Measurements from ENCODE around the gene TTBK2.
A peak's percentile ranks its signal among the peaks of the same experiment; 100 is the strongest.
"Not testable (repeated sequence)": the region's sequence is repeated elsewhere in the genome, so short reads cannot be mapped to it uniquely, and the experiment has no call there.

The TTBK2 gene

GRCh38 chr15:42761813-42762212 is 158.8 kb downstream of the TTBK2 start:
- DNase-seq (ENCODE audit: low spot score): not testable (repeated sequence)

- no peak for DNase-seq (ENCODE audit: low spot score)
These were observed 159.8 kb downstream of the TTBK2 start for GRCh38 chr15:42760759-42761158.

DNA sequence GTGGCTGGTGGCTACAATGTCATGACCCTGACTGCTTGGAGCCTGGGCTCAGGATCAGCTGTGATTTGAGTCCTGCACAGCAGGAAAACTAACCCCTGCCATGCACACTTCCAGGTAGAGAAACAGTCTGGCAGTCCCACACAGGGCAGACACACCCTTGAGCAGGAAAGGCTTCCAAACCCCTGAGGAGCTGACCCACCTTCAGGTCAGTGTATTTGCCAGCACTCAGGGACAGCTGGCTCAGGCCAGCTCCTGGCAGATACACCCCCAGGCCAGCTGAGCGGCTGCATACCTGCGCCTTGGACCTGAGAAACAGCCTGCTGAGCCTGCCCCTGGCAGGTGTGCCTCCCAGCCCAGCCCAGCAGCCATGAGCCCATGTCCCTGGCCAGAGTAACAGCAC is 161.5 kb downstream of the TTBK2 start:
- no peak for DNase-seq (ENCODE audit: low spot score)

- no peak for DNase-seq (ENCODE audit: low spot score)
These were observed 170.3 kb downstream of the TTBK2 start for GRCh38 chr15:42750306-42750705.

DNA sequence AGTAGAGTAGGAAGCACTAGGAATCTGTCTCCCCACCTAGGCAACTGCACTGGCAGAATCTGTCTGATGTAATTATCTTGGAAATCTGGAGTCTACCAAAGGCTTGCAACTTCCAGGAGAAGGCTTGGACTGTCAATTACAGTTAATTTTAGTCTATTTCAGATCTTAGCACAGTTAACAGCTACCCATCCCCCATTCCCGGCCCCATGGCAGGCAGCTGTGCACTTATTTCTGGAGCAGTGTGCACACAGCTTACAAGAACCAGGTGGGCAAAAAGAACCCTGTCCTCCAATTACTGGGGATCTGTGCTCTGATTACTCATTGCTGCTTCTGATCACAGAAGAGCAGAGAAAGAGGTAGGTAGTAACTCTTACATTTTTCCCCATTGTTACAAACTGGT is 171.3 kb downstream of the TTBK2 start:
- no peak for DNase-seq (ENCODE audit: low spot score)

DNA sequence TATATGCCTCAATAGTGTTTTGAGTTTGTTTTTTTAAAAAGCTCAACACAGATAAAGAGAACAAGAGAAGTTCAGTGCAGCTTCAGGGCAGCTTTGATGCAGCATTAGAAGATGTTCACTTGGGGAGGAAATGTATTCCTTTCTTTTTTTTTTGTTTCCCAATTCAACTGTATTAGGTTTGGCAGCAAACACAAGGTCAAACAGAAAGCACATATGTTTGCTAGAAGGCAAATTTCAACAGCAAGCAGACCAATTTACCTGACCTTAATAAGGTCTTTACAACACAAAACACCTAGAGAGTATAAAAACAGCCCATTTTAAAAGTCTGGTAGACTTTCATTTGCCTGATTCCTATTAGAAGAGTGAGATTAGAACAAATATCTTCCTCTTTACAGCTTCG is 176.4 kb downstream of the TTBK2 start:
- DNase-seq (ENCODE audit: low spot score): no peak

- DNase-seq (ENCODE audit: low spot score): no peak
These were observed 178.4 kb downstream of the TTBK2 start for GRCh38 chr15:42742149-42742548.

DNA sequence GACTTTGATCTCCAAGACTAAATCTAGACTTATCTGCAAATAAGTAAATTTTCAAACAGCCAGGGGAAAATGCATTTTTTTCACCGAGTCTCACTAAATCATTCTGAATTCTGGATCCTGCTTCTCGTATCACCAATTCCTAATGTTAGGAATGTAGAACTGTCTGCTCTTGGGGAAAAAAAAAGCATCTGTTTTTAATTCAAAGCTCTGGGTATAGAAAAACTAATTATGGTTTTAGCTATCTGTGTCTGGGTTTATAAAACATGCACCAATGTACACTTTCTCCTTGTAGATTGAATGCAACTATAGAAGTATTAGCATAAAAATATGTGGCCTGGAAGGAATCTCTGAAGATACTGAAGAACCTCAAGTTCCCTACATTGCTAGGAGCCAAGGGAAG is 178.9 kb downstream of the TTBK2 start:
- DNase-seq (ENCODE audit: low spot score): no peak

DNA sequence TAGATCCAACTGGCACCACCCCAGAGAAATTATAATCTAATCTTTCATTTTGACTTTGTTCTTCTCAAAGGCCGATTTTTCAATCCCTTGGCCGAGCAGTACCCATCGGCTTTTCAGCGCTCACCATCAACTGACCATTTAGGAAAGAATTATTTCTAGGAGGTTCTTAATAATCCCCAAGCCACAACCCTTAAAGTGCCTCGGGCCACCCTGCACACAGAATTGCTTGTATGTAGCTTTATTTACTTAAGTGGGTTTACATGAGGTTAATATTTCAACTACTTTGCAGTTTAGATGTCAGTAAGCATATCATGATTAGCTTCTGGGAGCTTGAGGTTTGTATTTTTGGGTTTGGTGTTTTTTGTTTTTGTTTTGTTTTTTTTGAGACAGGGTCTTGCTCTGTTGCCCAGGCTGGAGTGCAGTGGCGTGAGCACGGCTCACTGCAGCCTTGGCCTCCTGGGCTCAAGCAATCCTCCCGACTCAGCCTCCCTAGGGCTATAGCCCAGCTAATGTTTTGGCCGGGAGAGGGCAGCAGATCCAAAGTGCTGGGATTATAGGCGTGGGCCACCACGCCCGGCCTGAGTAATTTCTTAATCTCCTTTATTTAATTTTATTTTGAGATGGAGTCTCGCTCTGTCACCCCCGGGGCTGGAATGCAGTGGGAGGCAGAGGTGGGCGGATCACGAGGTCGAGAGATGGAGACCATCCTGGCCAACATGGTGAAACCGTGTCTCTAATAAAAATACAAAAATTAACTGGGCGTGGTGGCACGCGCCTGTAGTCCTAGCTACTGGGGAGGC is 182.8 kb downstream of the TTBK2 start:
- DNase-seq (ENCODE audit: low spot score): peak; percentile 24

DNA sequence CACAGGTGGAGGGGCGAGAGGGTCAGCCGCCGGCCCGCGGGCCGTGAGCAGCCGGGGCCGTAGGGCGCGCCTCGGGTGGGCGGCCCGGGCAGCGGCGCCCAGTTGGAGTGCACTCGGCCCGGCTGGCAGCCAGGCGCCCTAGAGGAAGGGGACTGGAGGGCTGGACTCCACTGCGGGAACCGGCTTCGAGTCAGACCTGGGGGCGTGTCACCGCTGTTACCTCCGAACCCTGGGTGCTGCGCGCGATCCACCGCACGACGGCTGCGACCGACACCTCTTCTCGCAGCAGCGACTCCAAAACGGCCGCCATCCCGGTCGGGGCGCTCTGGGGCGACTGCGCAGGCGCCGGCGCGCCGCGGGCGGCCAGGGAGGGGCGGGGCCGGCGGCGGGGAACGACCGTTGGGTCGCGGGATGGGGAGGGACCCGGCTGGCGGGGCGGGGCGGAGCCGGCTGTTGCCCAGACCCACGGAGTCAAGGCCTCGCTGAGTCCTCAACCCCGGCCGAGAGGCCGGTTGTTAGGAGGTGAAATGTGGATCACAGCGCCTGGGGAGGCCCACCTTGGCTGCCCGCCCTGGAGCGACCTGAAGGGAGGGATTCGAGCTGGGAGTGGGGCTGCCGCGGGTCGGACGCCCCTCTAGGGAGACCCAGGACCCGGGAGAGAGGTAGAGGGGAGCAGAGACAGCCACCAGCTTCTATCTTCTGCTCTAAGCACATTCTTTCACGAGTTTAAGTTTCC is 183.6 kb downstream of the TTBK2 start, which contains the start of gene CDAN1:
CDAN1 (minus strand) TSS at position 336 of the 736 bp plus-strand sequence; CDS start at position 310, 26 bp downstream.
- peak; percentile 92 for DNase-seq (ENCODE audit: low spot score)

DNA sequence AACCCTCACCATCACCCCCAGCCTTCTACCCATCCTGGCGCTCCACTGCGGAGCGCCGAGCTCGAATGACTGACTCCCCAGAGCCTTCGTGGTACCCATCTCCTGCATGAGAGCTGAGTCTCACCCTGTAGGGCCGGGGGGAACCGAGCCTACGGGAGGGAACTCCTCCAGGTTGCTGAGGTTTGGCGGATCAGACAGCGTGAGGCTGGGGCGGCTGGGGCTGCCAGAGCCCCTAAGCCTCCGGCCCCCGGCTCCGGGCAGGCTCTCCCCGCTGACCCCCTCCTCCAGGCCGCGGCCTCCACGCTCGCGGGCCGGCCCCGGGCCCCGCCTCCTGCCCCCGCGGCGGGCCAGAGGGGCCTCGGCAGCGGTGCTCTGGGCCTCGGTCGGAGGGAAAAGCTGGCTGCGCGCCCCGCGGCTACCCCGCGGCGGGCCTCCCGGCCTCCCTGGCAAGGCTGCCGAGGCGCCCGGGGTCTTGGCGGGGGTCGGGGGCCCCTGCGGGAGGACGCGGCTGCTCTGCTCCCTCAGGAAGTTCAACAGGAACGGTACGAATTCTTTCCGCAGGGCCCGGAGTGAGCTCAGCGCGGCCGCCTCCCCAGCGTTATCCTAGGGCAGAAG is 184.3 kb downstream of the TTBK2 start:
- DNase-seq (ENCODE audit: low spot score): no peak

- no peak for DNase-seq (ENCODE audit: low spot score)
These were observed 185.0 kb downstream of the TTBK2 start for GRCh38 chr15:42735382-42736165.

DNA sequence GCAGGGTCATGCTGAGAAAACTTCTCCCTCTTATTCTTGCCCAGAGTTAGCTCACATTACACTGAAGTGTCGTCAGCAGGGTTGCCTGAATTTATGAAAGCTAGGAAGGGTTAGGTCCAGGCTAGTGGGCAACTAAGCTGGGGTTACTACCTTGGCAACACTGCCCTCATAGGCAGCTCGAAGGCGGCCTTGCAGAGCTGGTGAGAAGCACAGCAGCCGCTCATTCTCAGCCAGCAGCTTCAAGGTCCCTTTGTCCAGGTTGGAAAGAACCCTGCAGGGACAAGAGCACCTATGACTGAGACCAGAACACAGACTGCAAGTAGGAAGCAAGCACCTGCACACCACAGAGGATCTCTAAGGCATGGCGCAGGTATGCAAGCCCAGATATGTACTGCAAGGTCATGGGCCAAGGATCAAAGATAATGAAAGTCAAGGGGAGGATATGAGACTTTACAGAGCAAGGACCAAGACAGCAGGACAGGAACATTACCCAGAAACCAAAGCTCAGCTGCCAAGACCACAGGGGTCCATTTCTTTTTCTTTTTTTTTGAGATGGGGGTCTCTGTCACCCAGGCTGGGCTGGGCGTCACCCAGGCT is 186.4 kb downstream of the TTBK2 start:
- DNase-seq (ENCODE audit: low spot score): no peak

DNA sequence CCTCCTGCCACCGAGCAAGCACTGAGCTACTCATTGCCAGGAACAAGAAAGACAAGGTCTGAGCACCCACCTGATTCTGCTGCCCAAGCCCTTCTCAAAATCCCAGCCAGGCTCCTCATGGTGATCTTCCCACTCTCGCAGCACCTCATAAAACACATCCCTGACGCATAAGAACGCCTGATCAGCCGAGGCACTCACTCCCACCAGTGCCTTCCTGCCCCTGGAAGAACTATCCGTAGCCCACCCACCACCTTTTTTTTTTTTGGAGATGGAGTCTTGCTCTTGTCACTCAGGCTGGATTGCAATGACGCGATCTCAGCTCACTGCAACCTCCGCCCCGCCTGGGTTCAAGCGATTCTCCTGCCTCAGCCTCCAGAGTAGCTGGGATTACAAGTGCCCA is 187.6 kb downstream of the TTBK2 start:
- no peak for DNase-seq (ENCODE audit: low spot score)

DNA sequence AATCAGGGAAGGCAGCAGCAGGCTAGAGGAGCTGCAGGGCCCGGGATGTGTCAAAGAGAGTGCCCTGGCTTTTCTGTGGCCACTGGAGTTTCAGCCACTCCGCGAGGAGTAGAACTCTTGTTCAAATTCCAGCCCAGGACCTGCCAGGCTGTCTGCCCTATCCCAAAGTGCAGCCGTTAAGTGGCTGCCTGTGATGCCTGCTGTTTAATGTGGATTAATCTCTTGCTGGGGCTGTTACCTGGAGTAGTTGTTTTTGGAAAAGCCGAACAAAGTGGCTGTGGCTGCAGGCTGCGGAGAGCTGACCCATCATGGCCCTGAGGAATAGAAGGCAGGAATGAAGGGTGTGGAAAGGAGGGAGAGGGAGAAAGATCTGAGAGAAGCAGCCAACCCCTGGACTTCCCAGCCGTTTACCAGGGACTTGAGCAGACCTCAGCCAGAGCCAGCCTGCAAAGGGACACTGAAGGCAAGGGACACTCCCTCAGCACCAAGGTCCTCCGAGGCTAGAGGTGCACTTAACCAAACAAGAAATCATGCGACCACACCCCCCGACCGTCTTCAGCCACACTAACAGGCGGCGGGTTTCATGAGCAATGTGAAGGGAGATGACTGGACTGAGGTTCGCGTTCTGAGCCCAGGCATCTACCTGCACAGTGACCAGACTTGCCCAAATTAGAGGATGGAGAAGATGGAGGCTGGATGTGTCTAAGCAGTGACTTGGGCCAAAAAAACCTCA is 188.3 kb downstream of the TTBK2 start:
- no peak for DNase-seq (ENCODE audit: low spot score)

- no peak for DNase-seq (ENCODE audit: low spot score)
These were observed 189.1 kb downstream of the TTBK2 start for GRCh38 chr15:42731461-42731860.

DNA sequence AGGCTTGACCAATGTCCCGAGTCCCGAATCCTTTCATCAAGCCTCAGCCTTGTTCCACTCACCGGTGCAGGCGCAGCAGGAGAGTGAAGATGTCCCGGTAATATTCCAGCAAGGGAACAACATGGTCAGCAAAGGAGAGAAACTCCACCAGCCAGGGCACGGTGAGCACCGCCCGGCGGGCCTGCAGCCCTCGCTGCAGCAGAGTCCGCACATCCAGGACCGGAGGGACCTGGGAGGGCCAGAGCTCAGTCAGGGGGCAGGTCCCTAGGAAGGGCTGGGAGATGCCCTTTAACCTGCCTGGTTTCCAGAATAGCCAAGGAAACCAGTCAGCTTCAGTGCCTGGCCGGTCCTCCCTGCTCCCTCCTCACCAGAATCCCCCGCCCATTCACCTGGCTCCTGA is 190.0 kb downstream of the TTBK2 start:
- DNase-seq (ENCODE audit: low spot score): no peak

DNA sequence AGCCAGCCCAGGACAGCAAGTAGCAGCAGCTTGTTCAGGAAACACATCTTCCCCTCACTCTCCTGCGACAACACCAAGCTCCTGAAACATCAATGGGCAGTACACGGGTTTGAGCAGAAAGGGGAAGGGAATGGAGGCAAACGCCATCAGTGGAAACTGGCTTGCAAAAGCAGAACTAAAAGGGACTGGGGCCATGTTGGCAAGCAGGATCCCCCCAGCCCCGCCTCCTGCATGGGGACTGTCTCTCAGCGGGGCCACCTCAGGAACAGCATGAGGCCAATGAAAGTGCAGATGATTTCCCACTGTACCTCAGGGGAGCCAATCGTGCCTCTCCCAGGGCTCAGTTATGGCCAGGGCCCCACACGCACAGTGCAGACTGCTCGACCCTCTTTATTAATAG is 190.4 kb downstream of the TTBK2 start:
- DNase-seq (ENCODE audit: low spot score): no peak

- no peak for DNase-seq (ENCODE audit: low spot score)
These were observed 191.2 kb downstream of the TTBK2 start for GRCh38 chr15:42729409-42729808.

- no peak for DNase-seq (ENCODE audit: low spot score)
These were observed 191.6 kb downstream of the TTBK2 start for GRCh38 chr15:42728972-42729371.

GRCh38 chr15:42728560-42728959 is 192.0 kb downstream of the TTBK2 start:
- DNase-seq (ENCODE audit: low spot score): no peak

Data from LoVo (cell line).